ENCODE results near the gene LZTFL1.

The LZTFL1 gene

GRCh38 chr3:45782381-45782780 is 59.5 kb downstream of the LZTFL1 start:
- DNase-seq = no peak

DNA sequence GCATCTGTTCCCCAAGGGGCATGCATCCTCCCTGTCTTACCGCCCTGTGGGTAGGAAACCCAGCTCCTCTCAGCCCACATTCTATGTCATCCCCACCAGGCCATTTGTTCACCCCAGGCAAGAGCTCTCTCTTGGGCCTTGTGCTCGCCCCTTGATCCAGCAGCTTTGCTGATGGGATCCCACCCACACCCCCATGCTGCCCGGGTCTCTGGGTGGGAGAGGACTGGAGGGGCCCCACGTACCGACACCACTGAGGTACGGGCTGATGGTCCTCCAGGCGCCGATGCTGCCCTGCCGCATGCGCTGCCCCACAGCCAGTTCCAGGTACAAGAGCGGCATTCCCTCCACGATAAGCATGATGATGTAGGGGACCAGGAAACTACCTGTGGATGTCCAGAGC is 60.1 kb downstream of the LZTFL1 start:
- no peak for DNase-seq

DNA sequence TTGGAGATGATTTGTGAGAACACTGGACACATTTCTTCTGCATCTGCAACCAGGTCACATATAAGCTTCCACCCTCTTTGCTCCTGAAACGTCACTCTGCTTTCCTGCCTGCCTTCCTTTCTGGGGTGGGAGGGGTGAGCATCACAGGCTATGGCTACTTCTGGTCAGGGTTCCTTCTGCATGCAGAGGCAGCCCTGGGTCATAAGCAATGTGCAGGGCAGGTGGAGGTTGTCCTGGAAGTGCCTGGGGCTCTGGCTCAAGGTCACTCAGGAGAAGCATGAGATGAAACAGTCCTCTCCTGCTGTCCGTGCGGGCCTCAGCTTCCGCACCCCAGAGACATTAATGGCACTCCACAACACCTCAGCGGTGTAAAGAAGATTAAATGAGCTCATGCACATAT is 60.6 kb downstream of the LZTFL1 start:
- no peak for DNase-seq

GRCh38 chr3:45779746-45780735 is 61.9 kb downstream of the LZTFL1 start:
- DNase-seq = no peak

DNA sequence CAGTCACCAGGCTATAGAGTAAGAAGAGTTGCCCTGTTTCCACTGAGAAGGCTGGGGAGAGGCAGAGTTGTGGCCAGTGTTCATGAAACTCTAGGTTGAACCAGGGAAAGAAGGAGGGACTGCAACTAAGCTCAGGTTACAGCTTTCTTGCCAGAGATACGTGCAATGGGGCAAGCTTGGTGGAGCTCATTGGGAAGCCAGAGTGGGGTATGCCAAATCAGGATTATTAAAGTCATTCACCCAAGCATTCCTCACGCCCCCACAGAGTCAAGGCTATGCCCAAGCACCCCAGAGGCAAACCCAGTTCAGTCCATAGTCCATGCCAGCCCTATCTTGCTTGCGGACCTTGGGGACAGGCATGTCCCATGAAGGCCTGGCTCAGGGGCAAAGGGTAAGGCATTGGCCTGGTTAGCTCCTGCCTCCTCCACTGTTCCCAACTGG is 63.1 kb downstream of the LZTFL1 start:
- DNase-seq = no peak

- DNase-seq = no peak
Measured at GRCh38 chr3:45777746-45778386, 64.1 kb downstream of the LZTFL1 start.

DNA sequence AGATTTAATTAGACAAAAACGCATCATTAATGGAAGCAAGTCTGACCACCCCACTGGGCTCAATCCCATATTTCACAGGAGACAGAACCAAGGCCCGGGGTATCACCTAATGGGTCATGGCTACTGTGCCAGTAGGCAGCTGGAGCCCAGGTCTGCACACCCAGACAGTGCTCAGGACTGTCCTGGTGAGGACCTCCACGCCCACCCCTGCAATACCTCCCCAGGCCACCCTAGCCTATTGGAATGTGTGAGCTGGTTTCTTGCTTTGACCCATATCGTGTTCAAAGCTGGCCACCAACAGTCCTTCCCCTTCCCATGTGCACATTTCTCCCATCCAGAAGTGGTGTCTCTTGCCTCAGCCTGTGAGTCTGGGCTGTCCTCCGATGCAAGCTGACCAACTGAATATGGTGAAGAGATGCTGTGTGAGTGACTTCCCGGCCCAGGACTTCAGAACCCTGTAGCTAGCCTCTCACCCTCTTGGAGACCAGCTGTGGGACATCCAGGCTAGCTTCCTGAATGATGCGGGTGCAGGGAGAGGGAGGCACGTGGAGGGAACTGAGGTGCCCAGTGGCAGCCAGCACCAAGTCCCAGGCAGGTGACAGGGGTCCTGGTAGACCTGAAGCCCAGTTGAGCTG is 64.7 kb downstream of the LZTFL1 start:
- no peak for DNase-seq

DNA sequence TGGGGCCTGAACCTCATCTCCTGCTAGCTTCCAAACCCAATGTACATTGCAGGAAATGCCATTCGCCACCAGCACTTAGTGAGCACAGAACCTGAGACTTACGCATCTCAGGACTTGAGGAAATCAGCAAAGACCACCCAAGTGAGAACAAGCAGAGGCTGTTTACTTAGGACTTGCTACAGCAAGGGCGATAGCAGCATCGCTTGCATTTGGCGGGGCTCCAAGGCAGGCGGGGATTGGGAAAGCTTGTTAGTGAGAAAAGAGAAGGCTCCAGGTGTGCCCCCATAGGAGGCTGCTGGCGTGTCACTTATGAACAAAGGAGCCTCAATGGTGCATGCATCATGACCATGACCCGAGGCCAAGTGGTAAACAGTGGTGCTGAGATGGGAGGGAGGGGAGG is 65.3 kb downstream of the LZTFL1 start:
- DNase-seq = peak; percentile 66

- no peak for DNase-seq
Measured at GRCh38 chr3:45776301-45776595, 65.7 kb downstream of the LZTFL1 start.

GRCh38 chr3:45775571-45776300 is 66.2 kb downstream of the LZTFL1 start:
- DNase-seq = no peak

DNA sequence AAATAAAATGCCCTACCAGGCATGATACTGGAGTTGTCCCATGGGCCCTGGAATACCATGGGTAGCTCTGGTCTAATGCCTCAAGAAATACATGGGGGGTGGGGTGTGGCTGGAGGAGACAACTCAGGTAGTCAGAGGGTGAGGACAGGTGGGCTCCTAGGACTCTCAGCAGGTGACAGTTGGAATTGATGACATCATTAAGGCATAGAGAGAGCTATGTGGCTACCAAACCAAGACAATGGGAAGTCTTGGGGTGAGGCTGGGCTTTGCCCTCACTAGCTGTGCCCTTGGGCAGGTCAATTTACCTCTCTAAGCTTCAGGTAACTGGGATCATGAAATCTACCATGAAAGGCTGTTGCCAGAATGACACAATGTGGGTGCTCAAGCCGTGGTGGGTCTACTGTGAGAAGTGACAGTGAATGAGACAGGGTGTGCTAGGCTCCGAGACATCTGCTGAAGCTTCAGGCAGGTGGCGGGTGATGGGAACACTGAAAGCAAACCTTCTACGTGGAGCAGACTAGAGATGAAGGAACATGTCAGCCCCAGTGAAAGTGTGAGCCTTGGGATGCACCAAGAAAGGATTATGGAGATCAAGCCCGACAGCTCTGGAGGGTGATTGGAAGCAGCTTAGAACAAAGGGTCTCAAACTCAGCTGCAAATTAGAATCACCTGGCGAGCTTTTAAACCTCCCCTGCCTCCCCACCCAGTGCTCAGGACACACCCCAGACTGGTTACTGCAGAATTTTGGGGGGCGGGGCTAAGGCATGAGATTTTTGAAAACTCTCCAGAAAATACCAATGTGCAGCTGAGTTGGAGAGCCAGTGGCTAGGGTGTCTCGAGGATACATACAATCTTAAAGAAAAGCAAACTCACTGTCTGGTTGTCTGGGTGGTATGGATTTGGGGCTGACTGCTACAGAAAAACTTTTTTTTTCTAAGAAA is 67.1 kb downstream of the LZTFL1 start:
- no peak for DNase-seq

GRCh38 chr3:45773714-45774449 is 68.0 kb downstream of the LZTFL1 start:
- no peak for DNase-seq

All from COR-L47 (cell line).